ENCODE measurements around the gene SMARCA4.

GRCh38 chr19:11020982-11021759 is 60.3 kb downstream of the SMARCA4 start:
- TF ChIP-seq GATA2 (IDR thresholded peaks at IDR 0.05; ENCODE audit: low read depth, low read length) = no peak
- TF ChIP-seq GATA3 (IDR thresholded peaks at IDR 0.05; ENCODE audit: low read depth, low read length) = no peak

Data from SH-SY5Y (cell line).